Measurements from ENCODE around the gene CYP2W1.

DNA sequence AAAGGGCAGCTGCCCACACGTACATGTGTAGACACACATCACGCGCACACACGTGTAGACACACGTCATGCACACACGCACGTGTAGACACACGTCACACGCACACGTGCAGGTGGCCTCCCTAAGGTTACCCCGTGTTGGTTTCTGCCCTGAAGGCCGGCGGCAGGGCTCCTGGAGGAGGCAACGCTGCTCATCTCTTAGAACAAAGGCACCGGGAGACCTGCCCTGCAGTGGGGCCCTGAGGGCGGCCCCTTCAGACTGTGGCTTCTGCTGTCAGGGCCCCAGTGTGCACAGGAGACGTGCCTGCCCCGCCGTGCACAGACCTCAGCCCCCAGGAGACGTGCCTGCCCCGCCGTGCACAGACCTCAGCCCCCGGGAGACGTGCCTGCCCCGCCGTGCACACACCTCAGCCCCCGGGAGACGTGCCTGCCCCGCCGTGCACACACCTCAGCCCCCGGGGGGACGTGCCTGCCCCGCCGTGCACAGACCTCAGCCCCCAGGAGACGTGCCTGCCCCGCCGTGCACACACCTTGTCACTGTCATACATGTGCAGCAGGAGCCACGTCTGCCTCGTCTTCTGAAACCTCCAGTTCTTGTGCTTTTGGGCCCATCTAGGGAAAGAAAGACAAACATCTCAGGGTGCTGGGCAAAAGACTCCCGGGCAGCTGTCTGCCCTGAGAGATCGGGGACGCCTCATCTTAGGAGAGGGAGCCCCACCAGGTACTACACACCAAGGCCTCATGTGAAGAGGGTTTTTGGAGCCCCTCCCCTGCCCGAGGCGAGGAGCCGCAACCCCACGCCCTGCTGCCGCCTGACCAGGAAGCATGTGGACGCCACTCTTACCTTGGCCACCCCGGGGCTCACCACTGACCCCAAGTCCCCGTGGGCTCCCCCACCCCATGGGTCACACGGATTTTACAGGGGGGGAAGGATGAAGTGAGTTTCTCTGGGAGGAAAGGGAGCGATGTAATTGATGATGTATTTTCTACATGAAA lies 17.3 kb downstream of the CYP2W1 start:
- TF ChIP-seq, protein P1, sequence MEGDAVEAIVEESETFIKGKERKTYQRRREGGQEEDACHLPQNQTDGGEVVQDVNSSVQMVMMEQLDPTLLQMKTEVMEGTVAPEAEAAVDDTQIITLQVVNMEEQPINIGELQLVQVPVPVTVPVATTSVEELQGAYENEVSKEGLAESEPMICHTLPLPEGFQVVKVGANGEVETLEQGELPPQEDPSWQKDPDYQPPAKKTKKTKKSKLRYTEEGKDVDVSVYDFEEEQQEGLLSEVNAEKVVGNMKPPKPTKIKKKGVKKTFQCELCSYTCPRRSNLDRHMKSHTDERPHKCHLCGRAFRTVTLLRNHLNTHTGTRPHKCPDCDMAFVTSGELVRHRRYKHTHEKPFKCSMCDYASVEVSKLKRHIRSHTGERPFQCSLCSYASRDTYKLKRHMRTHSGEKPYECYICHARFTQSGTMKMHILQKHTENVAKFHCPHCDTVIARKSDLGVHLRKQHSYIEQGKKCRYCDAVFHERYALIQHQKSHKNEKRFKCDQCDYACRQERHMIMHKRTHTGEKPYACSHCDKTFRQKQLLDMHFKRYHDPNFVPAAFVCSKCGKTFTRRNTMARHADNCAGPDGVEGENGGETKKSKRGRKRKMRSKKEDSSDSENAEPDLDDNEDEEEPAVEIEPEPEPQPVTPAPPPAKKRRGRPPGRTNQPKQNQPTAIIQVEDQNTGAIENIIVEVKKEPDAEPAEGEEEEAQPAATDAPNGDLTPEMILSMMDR (IDR thresholded peaks at IDR 0.05; ENCODE audit: insufficient read depth, low read depth, low read length) = no peak
- no peak for TF ChIP-seq EZH2 (IDR thresholded peaks at IDR 0.05; ENCODE audit: insufficient read depth, low read length)
